ENCODE results near the gene AGPAT2. TPM values are rescaled to one million over a fixed set of nuclear protein-coding genes. Genes with fewer than 3 reads are reported as not detected.

Gene AGPAT2
- total RNA-seq, 1 experiment from 2014 or later = 124 TPM

GRCh38 chr9:136625101-136626065, 61.9 kb downstream of the AGPAT2 start:
- H3K4me3 ChIP-seq = no peak overlapping the region
- H2AFZ ChIP-seq = no peak overlapping the region
- no peaks in the 10 kb centered on the region for H3K4me1 ChIP-seq (replicated peaks; ENCODE audit: insufficient read depth)
- H3F3A ChIP-seq (ENCODE audit: insufficient read depth, low read depth) = no peaks in the 10 kb centered on the region; the same call in 1 of the 2 replicates
- no peak overlapping the region for H3K27ac ChIP-seq
- H3K4me2 ChIP-seq = no peak overlapping the region
- no peaks in the 10 kb centered on the region for H3K27me3 ChIP-seq (ENCODE audit: insufficient read depth, low read depth)
- H3K36me3 ChIP-seq (ENCODE audit: low read depth) = no peaks in the 10 kb centered on the region
- peak in 1 of 2 experiments; percentile 75 for DNase-seq
- CTCF ChIA-PET = interaction anchor here (0.6 to 4.5 kb wide), 5 partner anchors 17 to 312 kb away, joined by 3 to 38 read pairs (median 3); no protein-coding TSS in a partner anchor
- intact Hi-C loops (cut with micrococcal nuclease; ENCODE audit: unreplicated experiment) = loop anchor here (1.0 to 5.0 kb wide), 3 partner anchors 48 to 137 kb away; no protein-coding TSS in a partner anchor
- TF ChIP-seq EZH2 (IDR thresholded peaks at IDR 0.05; ENCODE audit: low read depth) = no peak
- peak; percentile 35; the same call in 1 of the 2 replicates for TF ChIP-seq CTCF (conservative IDR thresholded peaks at IDR 0.05)
- BruUV-seq (replicated peaks) = no TSS peak
- H4K20me1 ChIP-seq (ENCODE audit: insufficient read depth) = no peaks in the 10 kb centered on the region
- H3K9me2 ChIP-seq (ENCODE audit: insufficient read depth) = no peaks in the 10 kb centered on the region
- POLR2A ChIA-PET (ENCODE audit: unreplicated experiment) = interaction anchor here (0.5 to 0.9 kb wide), 4 partner anchors 67 to 358 kb away, joined by 3 to 14 read pairs (median 4); no protein-coding TSS in a partner anchor
- no peaks in the 10 kb centered on the region for H3K9me3 ChIP-seq (ENCODE audit: insufficient read depth, low read depth)
- no peaks in the 10 kb centered on the region for H3K79me2 ChIP-seq (ENCODE audit: low read depth)

- Histone ChIP-seq H3K79me2 (ENCODE audit: low read depth) (no peaks in the 10 kb centered on the region), H2AFZ (no peak overlapping the region), H3K9me3 (ENCODE audit: insufficient read depth, low read depth) (no peaks in the 10 kb centered on the region), H3F3A (ENCODE audit: insufficient read depth, low read depth) (no peaks in the 10 kb centered on the region), H3K9me2 (ENCODE audit: insufficient read depth) (no peaks in the 10 kb centered on the region), H4K20me1 (ENCODE audit: insufficient read depth) (no peaks in the 10 kb centered on the region), H3K4me1 (replicated peaks; ENCODE audit: insufficient read depth) (no peaks in the 10 kb centered on the region), H3K27ac (no peak overlapping the region), H3K27me3 (ENCODE audit: insufficient read depth, low read depth) (no peaks in the 10 kb centered on the region), H3K4me3 (no peak overlapping the region), H3K4me2 (no peak overlapping the region), H3K36me3 (ENCODE audit: low read depth) (no peaks in the 10 kb centered on the region)
- CTCF ChIA-PET = interaction anchor here (2.2 to 4.5 kb wide), 2 partner anchors 136 to 139 kb away, joined by 19 to 38 read pairs; no protein-coding TSS in a partner anchor
- POLR2A ChIA-PET (ENCODE audit: unreplicated experiment) = interaction anchor here (0.6 to 0.9 kb wide), 3 partner anchors 140 to 273 kb away, joined by 3 to 5 read pairs (median 3); no protein-coding TSS in a partner anchor
- intact Hi-C loops (cut with micrococcal nuclease; ENCODE audit: unreplicated experiment) = loop anchor here (2.0 kb wide), 1 partner anchor 80 kb away; no protein-coding TSS in a partner anchor
- TF ChIP-seq CTCF (conservative IDR thresholded peaks at IDR 0.05) (no peak), EZH2 (IDR thresholded peaks at IDR 0.05; ENCODE audit: low read depth) (no peak)
- no peak for DNase-seq
- BruUV-seq (replicated peaks) = no TSS peak
Measured at GRCh38 chr9:136624184-136624951, 62.9 kb downstream of the AGPAT2 start.

- Histone ChIP-seq H3K79me2 (ENCODE audit: low read depth) (no peaks in the 10 kb centered on the region), H3K4me2 (no peak overlapping the region), H3K4me1 (replicated peaks; ENCODE audit: insufficient read depth) (no peaks in the 10 kb centered on the region), H3K4me3 (no peak overlapping the region), H3K27me3 (ENCODE audit: insufficient read depth, low read depth) (no peaks in the 10 kb centered on the region), H3K27ac (no peak overlapping the region), H2AFZ (no peak overlapping the region), H3K9me2 (ENCODE audit: insufficient read depth) (no peaks in the 10 kb centered on the region), H4K20me1 (ENCODE audit: insufficient read depth) (no peaks in the 10 kb centered on the region), H3K9me3 (ENCODE audit: insufficient read depth, low read depth) (no peaks in the 10 kb centered on the region), H3K36me3 (ENCODE audit: low read depth) (no peaks in the 10 kb centered on the region), H3F3A (ENCODE audit: insufficient read depth, low read depth) (no peaks in the 10 kb centered on the region)
- ChIA-PET CTCF (interaction anchor here (2.2 to 4.5 kb wide), 2 partner anchors 135 to 139 kb away, joined by 19 to 38 read pairs; no protein-coding TSS in a partner anchor), POLR2A (ENCODE audit: unreplicated experiment) (interaction anchor here (0.5 to 0.7 kb wide), 2 partner anchors 211 to 272 kb away, joined by 3 to 8 read pairs; no protein-coding TSS in a partner anchor)
- TF ChIP-seq EZH2 (IDR thresholded peaks at IDR 0.05; ENCODE audit: low read depth) (no peak), CTCF (conservative IDR thresholded peaks at IDR 0.05) (no peak)
- BruUV-seq (replicated peaks) = no TSS peak
- intact Hi-C loops (cut with micrococcal nuclease; ENCODE audit: unreplicated experiment) = loop anchor here (2.0 kb wide), 1 partner anchor 79 kb away; no protein-coding TSS in a partner anchor
- DNase-seq = no peak
Measured at GRCh38 chr9:136623842-136624183, 63.4 kb downstream of the AGPAT2 start.
